ENCODE results near the gene KRT33A. TPM values are rescaled to one million over a fixed set of nuclear protein-coding genes. Genes with fewer than 3 reads are reported as not detected.

Gene KRT33A
- total and polyA plus RNA-seq, 2 experiments from 2014 or later, result not detected

- peak overlapping the region; percentile 85 for H2AFZ ChIP-seq
These were observed 28.3 kb downstream of the KRT33A start for GRCh38 chr17:41322094-41322902.

GRCh38 chr17:41318231-41318630 is 32.4 kb downstream of the KRT33A start:
- Histone ChIP-seq H3K79me2 (ENCODE audit: insufficient read depth) (no peaks in the 10 kb centered on the region), H3F3A (ENCODE audit: insufficient read depth) (no peaks in the 10 kb centered on the region), H2AFZ (no peak overlapping the region), H3K9ac (no peak overlapping the region), H3K9me3 (ENCODE audit: low read depth) (peaks cover 3% of the 10 kb centered on the region), H3K4me2 (ENCODE audit: unreplicated experiment) (no peak overlapping the region), H3K27ac (no peak overlapping the region), H3K4me3 (no peak overlapping the region), H3K27me3 (replicated peaks; ENCODE audit: insufficient read depth) (no peaks in the 10 kb centered on the region), H3K36me3 (ENCODE audit: low read depth) (no peaks in the 10 kb centered on the region), H3K9me2 (ENCODE audit: insufficient read depth) (no peaks in the 10 kb centered on the region), H4K20me1 (ENCODE audit: insufficient read depth) (no peaks in the 10 kb centered on the region), H3K4me1 (ENCODE audit: insufficient read depth) (peaks cover 9% of the 10 kb centered on the region)
- WGBS, 2 experiments (ENCODE audit: low coverage in 1 of 2, low lambda C conversion rate in 2 of 2, missing lambda C conversion rate in 2 of 2), result 85 to 93% methylated on average over 2 of the region's 2 CpGs
- in situ Hi-C loops (cut with MboI), result no loop called here
- no peak for DNase-seq
- TF ChIP-seq EZH2 (IDR thresholded peaks at IDR 0.05; ENCODE audit: insufficient read depth, poor library complexity, severe bottlenecking) (no peak), EZH2phosphoT487 (IDR thresholded peaks at IDR 0.05; ENCODE audit: insufficient read depth, low read depth) (no peak)

More at GRCh38 chr17:41322094-41322902, 28.3 kb downstream of the KRT33A start:
- Histone ChIP-seq H3K36me3 (ENCODE audit: low read depth) (no peaks in the 10 kb centered on the region), H3K27me3 (replicated peaks; ENCODE audit: insufficient read depth) (no peaks in the 10 kb centered on the region), H3K4me3 (no peak overlapping the region), H3K79me2 (ENCODE audit: insufficient read depth) (no peaks in the 10 kb centered on the region), H3K27ac (no peak overlapping the region), H3K9ac (no peak overlapping the region), H3K4me2 (ENCODE audit: unreplicated experiment) (no peak overlapping the region), H4K20me1 (ENCODE audit: insufficient read depth) (no peaks in the 10 kb centered on the region), H3K4me1 (ENCODE audit: insufficient read depth) (peaks cover 9% of the 10 kb centered on the region), H3K9me2 (ENCODE audit: insufficient read depth) (no peaks in the 10 kb centered on the region), H3K9me3 (ENCODE audit: low read depth) (peaks cover 3% of the 10 kb centered on the region), H3F3A (ENCODE audit: insufficient read depth) (no peaks in the 10 kb centered on the region)
- TF ChIP-seq EZH2 (IDR thresholded peaks at IDR 0.05; ENCODE audit: insufficient read depth, poor library complexity, severe bottlenecking), result no peak
- TF ChIP-seq EZH2phosphoT487 (IDR thresholded peaks at IDR 0.05; ENCODE audit: insufficient read depth, low read depth), result no peak
- WGBS, 2 experiments (ENCODE audit: low coverage in 1 of 2, low lambda C conversion rate in 2 of 2, missing lambda C conversion rate in 2 of 2), result 23 to 24% methylated on average over 5 of the region's 5 CpGs
- in situ Hi-C loops (cut with MboI), result loop anchor here (10.0 kb wide), 1 partner anchor 417 kb away; no protein-coding TSS in a partner anchor
- DNase-seq, result peak; percentile 82

GRCh38 chr17:41315814-41316445 is 34.7 kb downstream of the KRT33A start:
- Histone ChIP-seq H2AFZ (no peak overlapping the region), H3K4me2 (ENCODE audit: unreplicated experiment) (no peak overlapping the region), H3K9me2 (ENCODE audit: insufficient read depth) (no peaks in the 10 kb centered on the region), H4K20me1 (ENCODE audit: insufficient read depth) (no peaks in the 10 kb centered on the region), H3K27ac (no peak overlapping the region), H3K27me3 (replicated peaks; ENCODE audit: insufficient read depth) (no peaks in the 10 kb centered on the region), H3K9ac (no peak overlapping the region), H3K36me3 (ENCODE audit: low read depth) (no peaks in the 10 kb centered on the region), H3K9me3 (ENCODE audit: low read depth) (peaks cover 3% of the 10 kb centered on the region), H3K4me3 (no peak overlapping the region), H3F3A (ENCODE audit: insufficient read depth) (no peaks in the 10 kb centered on the region), H3K4me1 (ENCODE audit: insufficient read depth) (no peaks in the 10 kb centered on the region), H3K79me2 (ENCODE audit: insufficient read depth) (no peaks in the 10 kb centered on the region)
- TF ChIP-seq EZH2phosphoT487 (IDR thresholded peaks at IDR 0.05; ENCODE audit: insufficient read depth, low read depth), result no peak
- no peak for TF ChIP-seq EZH2 (IDR thresholded peaks at IDR 0.05; ENCODE audit: insufficient read depth, poor library complexity, severe bottlenecking)
- 79% methylated on average over 17 of the region's 17 CpGs for WGBS, 2 experiments (ENCODE audit: low coverage in 1 of 2, low lambda C conversion rate in 2 of 2, missing lambda C conversion rate in 2 of 2)
- DNase-seq, result no peak
- in situ Hi-C loops (cut with MboI), result no loop called here

GRCh38 chr17:41315204-41315794 is 35.3 kb downstream of the KRT33A start, which contains the start of gene KRTAP17-1:
Gene KRTAP17-1, minus strand, starts transcription at chr17:41315710. Its CDS starts 60 bp downstream, at chr17:41315650.
- H3K36me3 ChIP-seq (ENCODE audit: low read depth), result no peaks in the 10 kb centered on the region
- H3K79me2 ChIP-seq (ENCODE audit: insufficient read depth), result no peaks in the 10 kb centered on the region
- no peak within 1 kb of the TSS for H3K4me3 ChIP-seq
- no peaks in the 10 kb centered on the region for H3K4me1 ChIP-seq (ENCODE audit: insufficient read depth)
- H3K27ac ChIP-seq, result no peak within 1 kb of the TSS
- TF ChIP-seq EZH2 (IDR thresholded peaks at IDR 0.05; ENCODE audit: insufficient read depth, poor library complexity, severe bottlenecking), result no peak
- no peak for TF ChIP-seq EZH2phosphoT487 (IDR thresholded peaks at IDR 0.05; ENCODE audit: insufficient read depth, low read depth)
- H3K9me2 ChIP-seq (ENCODE audit: insufficient read depth), result peaks cover 2% of the 10 kb centered on the region; the same call in 1 of the 2 replicates
- no peak within 1 kb of the TSS for H2AFZ ChIP-seq
- 74 to 81% methylated on average over 20 to 24 of the region's 24 CpGs for WGBS, 2 experiments (ENCODE audit: low coverage in 1 of 2, low lambda C conversion rate in 2 of 2, missing lambda C conversion rate in 2 of 2)
- no peaks in the 10 kb centered on the region for H3K9me3 ChIP-seq (ENCODE audit: low read depth)
- no peaks in the 10 kb centered on the region for H3K27me3 ChIP-seq (replicated peaks; ENCODE audit: insufficient read depth)
- DNase-seq, result no peak
- H3F3A ChIP-seq (ENCODE audit: insufficient read depth), result no peaks in the 10 kb centered on the region
- H3K4me2 ChIP-seq (ENCODE audit: unreplicated experiment), result no peak within 1 kb of the TSS
- no peaks in the 10 kb centered on the region for H4K20me1 ChIP-seq (ENCODE audit: insufficient read depth)
- H3K9ac ChIP-seq, result no peak within 1 kb of the TSS
- in situ Hi-C loops (cut with MboI), result no loop called here

All from GM23248 (cell line).